SHP77 treated with DMSO at 0.1 percent for 48 hours (cell line): ENCODE measurements around the gene PCDHA1.
A peak's percentile ranks its signal among the peaks of the same experiment; 100 is the strongest.
"Not testable (repeated sequence)": the region's sequence is repeated elsewhere in the genome, so short reads cannot be mapped to it uniquely, and the experiment has no call there.

Experiments
- DNase-seq: peaks from one replicate; lab custom pipeline; 2025; lab: John Stamatoyannopoulos, UW

The PCDHA1 gene

DNA sequence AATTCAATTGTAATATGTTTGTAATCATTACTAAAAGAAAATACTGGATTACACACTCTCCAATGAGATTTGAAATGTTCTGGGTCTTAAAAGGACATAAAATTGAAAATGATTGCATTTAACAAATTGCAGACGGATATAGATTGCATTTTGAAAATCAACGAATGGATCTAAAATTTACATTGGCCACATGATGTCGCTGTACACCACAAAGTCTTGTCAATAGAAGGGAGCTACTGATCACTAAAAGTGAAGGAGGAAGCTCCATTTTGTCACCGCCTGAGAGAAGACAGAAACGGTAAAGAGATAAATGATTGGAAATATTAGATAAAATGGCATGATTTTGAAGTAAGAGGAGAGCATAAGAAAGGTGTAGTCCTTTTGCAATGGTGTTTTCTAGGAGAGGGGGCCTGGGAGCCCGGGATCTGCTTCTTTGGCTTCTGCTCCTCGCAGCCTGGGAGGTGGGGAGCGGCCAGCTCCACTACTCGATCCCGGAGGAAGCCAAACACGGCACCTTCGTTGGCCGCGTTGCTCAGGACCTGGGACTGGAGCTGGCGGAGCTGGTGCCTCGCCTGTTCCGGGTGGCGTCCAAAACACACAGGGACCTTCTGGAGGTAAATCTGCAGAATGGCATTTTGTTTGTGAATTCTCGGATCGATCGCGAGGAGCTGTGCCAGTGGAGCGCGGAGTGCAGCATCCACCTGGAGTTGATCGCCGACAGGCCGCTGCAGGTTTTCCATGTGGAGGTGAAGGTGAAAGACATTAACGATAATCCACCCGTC is at the start of gene PCDHA1:
Gene PCDHA1 (plus strand): TSS at position 236 of the 782 bp plus-strand sequence.
- DNase-seq = peak; percentile 16

DNA sequence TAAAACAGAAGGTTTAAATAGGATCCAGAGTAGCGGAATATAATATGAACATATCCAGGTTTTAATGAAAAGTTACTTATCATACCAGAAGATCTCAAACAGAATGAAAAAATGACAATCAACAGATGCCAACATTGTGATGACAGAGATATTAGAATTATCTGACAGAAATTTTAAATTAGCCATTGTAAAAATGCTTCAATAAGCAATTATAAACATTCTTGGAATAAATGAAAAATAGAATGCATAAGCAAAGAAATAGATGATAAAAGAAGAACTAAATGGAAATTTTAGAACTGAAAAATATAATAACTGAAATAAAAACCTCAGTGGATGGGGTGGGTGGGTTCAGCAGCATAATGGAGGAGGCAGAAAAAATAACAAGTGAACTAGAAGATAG is 48.5 kb upstream of the PCDHA1 start:
- DNase-seq = no peak

DNA sequence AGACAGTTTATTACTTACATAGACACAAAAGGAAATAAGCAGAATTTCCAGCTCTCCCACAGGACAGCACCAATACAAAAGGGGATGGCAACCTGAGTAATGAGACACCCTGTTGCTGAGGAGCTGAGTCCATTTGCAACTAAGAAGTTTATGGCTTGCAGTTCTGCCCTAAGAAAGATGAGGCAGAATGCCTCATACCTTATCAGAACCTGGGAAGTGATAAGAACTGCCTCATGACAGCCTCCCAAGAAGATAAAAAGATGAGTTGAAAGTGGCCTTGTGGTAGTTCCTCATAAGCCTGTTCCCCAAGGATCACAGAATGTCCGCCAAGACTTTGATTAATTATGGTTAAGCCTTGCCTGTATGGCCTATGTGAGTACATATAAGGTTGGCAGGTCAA is 44.0 kb upstream of the PCDHA1 start:
- DNase-seq = no peak

GRCh38 chr5:140753561-140753960 is 32.4 kb upstream of the PCDHA1 start:
- DNase-seq = no peak

- DNase-seq = no peak
These were observed 21.6 kb upstream of the PCDHA1 start for GRCh38 chr5:140764177-140764973.

DNA sequence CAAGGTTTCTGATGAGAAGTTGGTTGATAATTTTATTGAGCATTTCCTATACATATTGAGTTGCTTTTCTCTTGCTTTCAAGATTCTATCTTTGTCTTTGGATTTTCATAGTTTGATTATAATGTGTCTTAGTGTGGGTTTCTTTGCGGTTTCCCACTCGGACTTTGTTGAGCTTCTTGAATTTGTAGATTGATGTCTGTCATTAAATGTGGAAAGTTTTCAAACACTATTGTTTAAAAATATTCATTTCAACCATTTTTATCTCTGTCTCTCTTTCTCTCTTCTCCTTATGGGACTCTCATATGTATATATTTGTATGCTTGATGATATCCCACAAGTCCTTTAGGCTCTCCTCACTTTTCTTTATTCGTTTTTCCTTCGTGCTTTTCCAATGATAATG is 18.5 kb upstream of the PCDHA1 start:
- DNase-seq = no peak

DNA sequence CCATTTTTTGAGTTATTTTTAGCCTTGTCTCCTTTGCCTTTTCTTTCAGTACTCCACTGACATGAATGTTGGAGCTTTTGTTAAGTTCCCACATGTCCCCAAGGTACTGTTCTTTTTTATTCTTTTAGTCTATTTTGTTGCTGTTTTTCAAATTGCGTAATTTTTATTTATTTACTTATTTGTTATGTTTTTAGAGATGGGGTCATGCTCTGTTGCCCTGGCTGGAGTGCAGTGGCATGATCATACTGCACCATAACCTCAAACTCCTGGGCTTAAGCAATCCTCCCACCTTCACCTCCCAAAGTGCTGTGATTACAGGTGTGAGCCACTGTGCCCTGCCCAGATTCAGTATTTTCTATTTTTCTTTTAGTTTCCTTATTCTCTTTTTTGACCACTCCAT is 5.4 kb upstream of the PCDHA1 start:
- DNase-seq = no peak

DNA sequence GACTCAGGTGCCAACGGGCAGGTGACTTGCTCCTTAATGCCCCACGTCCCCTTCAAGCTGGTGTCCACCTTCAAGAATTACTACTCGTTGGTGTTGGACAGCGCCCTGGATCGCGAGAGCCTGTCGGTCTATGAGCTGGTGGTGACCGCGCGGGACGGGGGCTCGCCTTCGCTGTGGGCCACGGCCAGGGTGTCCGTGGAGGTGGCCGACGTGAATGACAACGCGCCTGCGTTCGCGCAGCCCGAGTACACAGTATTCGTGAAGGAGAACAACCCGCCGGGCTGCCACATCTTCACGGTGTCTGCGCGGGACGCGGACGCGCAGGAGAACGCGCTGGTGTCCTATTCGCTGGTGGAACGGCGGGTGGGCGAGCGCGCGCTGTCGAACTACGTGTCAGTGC is 1.5 kb downstream of the PCDHA1 start:
- DNase-seq = not testable (repeated sequence)

- not testable (repeated sequence) for DNase-seq
These were observed 2.0 kb downstream of the PCDHA1 start for GRCh38 chr5:140787849-140788504.

DNA sequence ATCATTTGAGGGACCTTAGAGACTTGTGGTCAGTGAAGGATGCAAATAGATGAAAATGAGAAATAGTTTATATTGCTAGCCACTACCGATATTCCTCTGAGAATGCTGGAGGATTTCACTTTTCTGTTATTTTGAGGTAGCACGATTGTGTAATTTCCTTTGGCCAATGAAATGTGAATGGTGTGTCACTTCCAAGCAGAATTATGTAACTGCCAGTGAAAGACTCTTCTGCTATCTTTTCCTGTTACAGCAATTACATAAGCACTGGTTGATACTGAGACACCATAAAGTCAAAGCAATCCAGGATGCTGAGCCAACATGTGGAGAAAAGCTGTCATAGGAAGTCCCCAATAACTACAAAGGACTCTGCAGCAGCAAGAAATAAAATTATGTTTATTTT is 5.1 kb downstream of the PCDHA1 start:
- DNase-seq = no peak

DNA sequence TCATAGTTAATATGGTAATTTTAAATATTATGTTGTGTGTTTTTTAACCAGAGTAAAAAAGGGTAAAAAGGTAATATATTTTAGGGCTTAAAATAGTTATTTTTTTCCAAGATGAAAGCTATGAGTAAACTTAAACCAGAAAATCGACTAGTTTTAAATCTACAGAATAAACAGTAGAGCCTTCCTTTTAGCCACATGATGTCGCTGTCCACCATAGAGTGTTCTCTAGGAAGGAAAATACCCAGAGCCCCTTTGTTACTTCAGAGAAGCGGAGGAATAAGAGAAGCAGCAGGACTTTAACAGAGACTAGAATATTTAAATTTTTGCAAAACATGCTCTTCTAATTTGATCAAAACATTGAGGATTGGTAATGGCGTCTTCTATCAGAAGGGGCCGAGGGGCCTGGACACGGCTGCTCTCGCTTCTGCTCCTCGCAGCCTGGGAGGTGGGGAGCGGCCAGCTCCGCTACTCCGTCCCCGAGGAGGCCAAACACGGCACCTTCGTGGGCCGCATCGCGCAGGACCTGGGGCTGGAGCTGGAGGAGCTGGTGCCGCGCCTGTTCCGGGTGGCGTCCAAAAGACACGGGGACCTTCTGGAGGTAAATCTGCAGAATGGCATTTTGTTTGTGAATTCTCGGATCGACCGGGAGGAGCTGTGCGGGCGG is 8.8 kb downstream of the PCDHA1 start, which contains the start of gene PCDHA2:
Gene PCDHA2 (plus strand): TSS at position 258 of the 664 bp plus-strand sequence.
- DNase-seq = no peak

- no peak for DNase-seq
These were observed 9.3 kb downstream of the PCDHA1 start for GRCh38 chr5:140795259-140795641.

GRCh38 chr5:140796072-140796717 is 10.3 kb downstream of the PCDHA1 start:
- not testable (repeated sequence) for DNase-seq

DNA sequence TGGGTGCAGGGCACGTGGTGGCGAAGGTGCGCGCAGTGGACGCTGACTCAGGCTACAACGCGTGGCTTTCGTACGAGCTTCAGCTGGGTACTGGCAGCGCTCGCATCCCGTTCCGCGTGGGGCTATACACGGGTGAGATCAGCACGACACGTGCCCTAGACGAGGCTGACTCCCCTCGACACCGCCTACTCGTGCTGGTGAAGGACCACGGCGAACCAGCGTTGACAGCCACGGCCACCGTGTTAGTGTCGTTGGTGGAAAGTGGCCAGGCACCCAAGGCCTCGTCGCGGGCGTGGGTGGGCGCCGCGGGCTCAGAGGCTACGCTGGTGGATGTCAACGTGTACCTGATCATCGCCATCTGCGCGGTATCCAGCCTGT is 10.8 kb downstream of the PCDHA1 start:
- DNase-seq = no peak

- no peak for DNase-seq
These were observed 15.0 kb downstream of the PCDHA1 start, which contains the start of gene PCDHA3 for GRCh38 chr5:140800816-140801493. Gene PCDHA3 (plus strand): TSS chr5:140801057.

- no peak for DNase-seq
These were observed 15.5 kb downstream of the PCDHA1 start for GRCh38 chr5:140801494-140801841.

DNA sequence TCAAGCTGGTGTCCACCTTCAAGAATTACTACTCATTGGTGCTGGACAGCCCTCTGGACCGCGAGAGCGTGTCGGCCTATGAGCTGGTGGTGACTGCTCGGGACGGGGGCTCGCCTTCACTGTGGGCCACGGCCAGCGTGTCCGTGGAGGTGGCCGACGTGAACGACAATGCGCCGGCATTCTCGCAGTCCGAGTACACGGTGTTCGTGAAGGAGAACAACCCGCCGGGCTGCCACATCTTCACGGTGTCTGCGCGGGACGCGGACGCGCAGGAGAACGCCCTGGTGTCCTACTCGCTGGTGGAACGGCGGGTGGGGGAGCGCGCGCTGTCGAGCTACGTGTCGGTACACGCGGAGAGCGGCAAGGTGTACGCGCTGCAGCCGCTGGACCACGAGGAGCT is 16.4 kb downstream of the PCDHA1 start:
- not testable (repeated sequence) for DNase-seq

DNA sequence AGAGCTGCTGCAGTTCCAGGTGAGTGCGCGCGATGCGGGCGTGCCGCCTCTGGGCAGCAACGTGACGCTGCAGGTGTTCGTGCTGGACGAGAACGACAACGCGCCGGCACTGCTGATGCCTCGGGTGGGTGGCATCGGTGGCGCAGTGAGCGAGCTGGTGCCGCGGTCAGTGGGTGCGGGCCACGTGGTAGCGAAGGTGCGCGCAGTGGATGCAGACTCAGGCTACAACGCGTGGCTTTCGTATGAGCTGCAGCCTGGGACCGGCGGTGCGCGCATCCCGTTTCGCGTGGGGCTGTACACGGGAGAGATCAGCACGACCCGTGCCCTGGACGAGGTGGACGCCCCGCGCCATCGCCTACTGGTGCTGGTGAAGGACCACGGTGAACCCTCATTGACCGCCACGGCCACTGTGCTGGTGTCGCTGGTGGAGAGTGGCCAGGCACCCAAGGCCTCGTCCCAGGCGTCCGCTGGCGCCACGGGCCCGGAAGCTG is 16.9 kb downstream of the PCDHA1 start:
- DNase-seq = no peak

DNA sequence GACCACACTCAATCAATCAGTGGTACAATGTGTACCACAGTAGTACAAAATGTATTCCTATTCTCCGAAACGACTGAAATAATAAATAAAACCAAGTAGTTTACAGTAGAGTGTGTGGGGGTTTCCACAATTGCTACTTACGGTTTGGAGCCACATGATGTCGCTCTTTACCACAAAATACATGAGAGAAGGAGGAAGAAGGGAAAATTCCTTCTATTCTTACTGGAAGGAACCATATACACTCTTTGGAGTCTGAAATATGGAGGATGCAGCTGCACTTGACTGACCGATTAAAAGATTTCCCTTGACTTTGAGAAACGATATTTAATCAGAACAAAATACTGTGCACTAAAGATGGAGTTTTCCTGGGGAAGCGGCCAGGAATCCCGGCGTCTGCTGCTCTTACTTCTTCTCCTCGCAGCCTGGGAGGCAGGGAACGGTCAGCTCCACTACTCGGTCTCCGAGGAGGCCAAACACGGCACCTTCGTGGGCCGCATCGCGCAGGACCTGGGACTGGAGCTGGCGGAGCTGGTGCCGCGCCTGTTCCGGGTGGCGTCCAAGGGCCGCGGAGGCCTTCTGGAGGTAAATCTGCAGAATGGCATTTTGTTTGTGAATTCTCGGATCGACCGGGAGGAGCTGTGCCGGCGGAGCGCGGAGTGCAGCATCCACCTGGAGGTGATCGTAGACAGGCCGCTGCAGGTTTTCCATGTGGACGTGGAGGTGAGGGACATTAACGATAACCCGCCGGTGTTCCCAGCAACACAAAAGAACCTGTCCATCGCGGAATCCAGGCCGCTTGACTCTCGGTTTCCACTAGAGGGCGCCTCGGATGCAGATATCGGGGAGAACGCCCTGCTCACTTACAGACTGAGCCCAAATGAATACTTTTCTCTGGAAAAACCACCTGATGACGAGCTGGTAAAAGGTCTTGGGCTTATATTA is 21.2 kb downstream of the PCDHA1 start, which contains the start of gene PCDHA4:
Gene PCDHA4 (plus strand): TSS at position 235 of the 942 bp plus-strand sequence.
- peak; percentile 74 for DNase-seq
